ENCODE data around the gene UNC5C. TPM values are rescaled to one million over a fixed set of nuclear protein-coding genes. Genes with fewer than 3 reads are reported as not detected.

UNC5C gene
- total and polyA plus RNA-seq, 4 donors = 0.27 to 1.2 (median 0.78) TPM

- no peak for TF ChIP-seq SP1 (IDR thresholded peaks at IDR 0.05)
- Histone ChIP-seq H3K27ac (ENCODE audit: low read depth in 1 of 2, low read length in 2 of 2) (no peak overlapping the region), H3K4me1 (ENCODE audit: control insufficient read depth in 4 of 4, insufficient read depth in 4 of 4, low read length in 3 of 4) (no peaks in the 10 kb centered on the region), H3K36me3 (ENCODE audit: control insufficient read depth in 4 of 4, insufficient read depth in 3 of 4, low read depth in 1 of 4, low read length in 3 of 4) (no peaks in the 10 kb centered on the region), H3K9me3 (ENCODE audit: control insufficient read depth in 4 of 4, low read length in 3 of 4) (no peaks in the 10 kb centered on the region), H3K27me3 (ENCODE audit: control insufficient read depth in 4 of 4, insufficient read depth in 4 of 4, low read length in 3 of 4) (no peaks in the 10 kb centered on the region), H3K9ac (ENCODE audit: low read depth in 1 of 2, low read length in 2 of 2) (no peak overlapping the region), H3K4me3 (ENCODE audit: low read depth in 1 of 3, low read length in 3 of 3) (no peak overlapping the region)
- WGBS = 68% methylated on average over 1 of the region's 1 CpG
- no peak for DNase-seq (ENCODE audit: low spot score)
Observed at GRCh38 chr4:95243892-95244291, 304.9 kb downstream of the UNC5C start.

- no peak for TF ChIP-seq NR2F2 (IDR thresholded peaks at IDR 0.05)
- TF ChIP-seq RXRA (IDR thresholded peaks at IDR 0.05) = no peak
- no peak for TF ChIP-seq EGR1 (IDR thresholded peaks at IDR 0.05; ENCODE audit: low read depth in 2 of 2)
- TF ChIP-seq HNF4G (IDR thresholded peaks at IDR 0.05) = no peak
- TF ChIP-seq, protein P1, sequence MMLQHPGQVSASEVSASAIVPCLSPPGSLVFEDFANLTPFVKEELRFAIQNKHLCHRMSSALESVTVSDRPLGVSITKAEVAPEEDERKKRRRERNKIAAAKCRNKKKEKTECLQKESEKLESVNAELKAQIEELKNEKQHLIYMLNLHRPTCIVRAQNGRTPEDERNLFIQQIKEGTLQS (IDR thresholded peaks at IDR 0.05) = no peak
- TF ChIP-seq TAF1 (conservative IDR thresholded peaks at IDR 0.05) = no peak
- H3K36me3 ChIP-seq (ENCODE audit: control insufficient read depth in 4 of 4, insufficient read depth in 3 of 4, low read depth in 1 of 4, low read length in 3 of 4) = no peaks in the 10 kb centered on the region
- no peak for DNase-seq (ENCODE audit: low spot score)
- no peaks in the 10 kb centered on the region for H3K4me1 ChIP-seq (ENCODE audit: control insufficient read depth in 4 of 4, insufficient read depth in 4 of 4, low read length in 3 of 4)
- H3K9ac ChIP-seq (ENCODE audit: low read depth in 1 of 2, low read length in 2 of 2) = no peak overlapping the region
- no peak overlapping the region for H3K27ac ChIP-seq (ENCODE audit: low read depth in 1 of 2, low read length in 2 of 2)
- no peaks in the 10 kb centered on the region for H3K9me3 ChIP-seq (ENCODE audit: control insufficient read depth in 4 of 4, low read length in 3 of 4)
- no peak overlapping the region for H3K4me3 ChIP-seq (ENCODE audit: low read depth in 1 of 3, low read length in 3 of 3)
- H3K27me3 ChIP-seq (ENCODE audit: control insufficient read depth in 4 of 4, insufficient read depth in 4 of 4, low read length in 3 of 4) = no peaks in the 10 kb centered on the region
Observed at GRCh38 chr4:95238554-95238953, 310.2 kb downstream of the UNC5C start.

- Histone ChIP-seq H3K4me1 (ENCODE audit: control insufficient read depth in 4 of 4, insufficient read depth in 4 of 4, low read length in 3 of 4) (no peaks in the 10 kb centered on the region), H3K27ac (ENCODE audit: low read depth in 1 of 2, low read length in 2 of 2) (no peak overlapping the region), H3K4me3 (ENCODE audit: low read depth in 1 of 3, low read length in 3 of 3) (no peak overlapping the region), H3K27me3 (ENCODE audit: control insufficient read depth in 4 of 4, insufficient read depth in 4 of 4, low read length in 3 of 4) (no peaks in the 10 kb centered on the region), H3K9me3 (ENCODE audit: control insufficient read depth in 4 of 4, low read length in 3 of 4) (no peaks in the 10 kb centered on the region), H3K9ac (ENCODE audit: low read depth in 1 of 2, low read length in 2 of 2) (no peak overlapping the region), H3K36me3 (ENCODE audit: control insufficient read depth in 4 of 4, insufficient read depth in 3 of 4, low read depth in 1 of 4, low read length in 3 of 4) (no peaks in the 10 kb centered on the region)
- no peak for DNase-seq (ENCODE audit: low spot score)
- TF ChIP-seq, protein P1 (IDR thresholded peaks at IDR 0.05) = no peak
- TF ChIP-seq YY1 (IDR thresholded peaks at IDR 0.05) = no peak
- TF ChIP-seq TAF1 (conservative IDR thresholded peaks at IDR 0.05) = no peak
- no peak for TF ChIP-seq FOXA1 (IDR thresholded peaks at IDR 0.05)
- TF ChIP-seq RXRA (IDR thresholded peaks at IDR 0.05) = no peak
- TF ChIP-seq HNF4A (conservative IDR thresholded peaks at IDR 0.05) = no peak
- no peak for TF ChIP-seq NR2F2 (IDR thresholded peaks at IDR 0.05)
- no peak for TF ChIP-seq ZBTB33 (IDR thresholded peaks at IDR 0.05)
- TF ChIP-seq FOXA2 (IDR thresholded peaks at IDR 0.05) = no peak
- TF ChIP-seq EGR1 (IDR thresholded peaks at IDR 0.05; ENCODE audit: low read depth in 2 of 2) = no peak
- no peak for TF ChIP-seq HNF4G (IDR thresholded peaks at IDR 0.05)
- no peak for TF ChIP-seq MAX (IDR thresholded peaks at IDR 0.05)
- TF ChIP-seq JUND (IDR thresholded peaks at IDR 0.05) = no peak
- no peak for TF ChIP-seq GABPA (IDR thresholded peaks at IDR 0.05 in 1 of 2, conservative IDR thresholded peaks at IDR 0.05 in 1 of 2)
- TF ChIP-seq RAD21 (IDR thresholded peaks at IDR 0.05) = no peak
- TF ChIP-seq, protein P2, sequence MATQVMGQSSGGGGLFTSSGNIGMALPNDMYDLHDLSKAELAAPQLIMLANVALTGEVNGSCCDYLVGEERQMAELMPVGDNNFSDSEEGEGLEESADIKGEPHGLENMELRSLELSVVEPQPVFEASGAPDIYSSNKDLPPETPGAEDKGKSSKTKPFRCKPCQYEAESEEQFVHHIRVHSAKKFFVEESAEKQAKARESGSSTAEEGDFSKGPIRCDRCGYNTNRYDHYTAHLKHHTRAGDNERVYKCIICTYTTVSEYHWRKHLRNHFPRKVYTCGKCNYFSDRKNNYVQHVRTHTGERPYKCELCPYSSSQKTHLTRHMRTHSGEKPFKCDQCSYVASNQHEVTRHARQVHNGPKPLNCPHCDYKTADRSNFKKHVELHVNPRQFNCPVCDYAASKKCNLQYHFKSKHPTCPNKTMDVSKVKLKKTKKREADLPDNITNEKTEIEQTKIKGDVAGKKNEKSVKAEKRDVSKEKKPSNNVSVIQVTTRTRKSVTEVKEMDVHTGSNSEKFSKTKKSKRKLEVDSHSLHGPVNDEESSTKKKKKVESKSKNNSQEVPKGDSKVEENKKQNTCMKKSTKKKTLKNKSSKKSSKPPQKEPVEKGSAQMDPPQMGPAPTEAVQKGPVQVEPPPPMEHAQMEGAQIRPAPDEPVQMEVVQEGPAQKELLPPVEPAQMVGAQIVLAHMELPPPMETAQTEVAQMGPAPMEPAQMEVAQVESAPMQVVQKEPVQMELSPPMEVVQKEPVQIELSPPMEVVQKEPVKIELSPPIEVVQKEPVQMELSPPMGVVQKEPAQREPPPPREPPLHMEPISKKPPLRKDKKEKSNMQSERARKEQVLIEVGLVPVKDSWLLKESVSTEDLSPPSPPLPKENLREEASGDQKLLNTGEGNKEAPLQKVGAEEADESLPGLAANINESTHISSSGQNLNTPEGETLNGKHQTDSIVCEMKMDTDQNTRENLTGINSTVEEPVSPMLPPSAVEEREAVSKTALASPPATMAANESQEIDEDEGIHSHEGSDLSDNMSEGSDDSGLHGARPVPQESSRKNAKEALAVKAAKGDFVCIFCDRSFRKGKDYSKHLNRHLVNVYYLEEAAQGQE (IDR thresholded peaks at IDR 0.05) = no peak
- TF ChIP-seq SP1 (IDR thresholded peaks at IDR 0.05) = no peak
- no peak for TF ChIP-seq CTCF (IDR thresholded peaks at IDR 0.05; ENCODE audit: low read depth, low read length, missing input control)
- 68% methylated on average over 7 of the region's 7 CpGs for WGBS
Observed at GRCh38 chr4:95232358-95233156, 316.2 kb downstream of the UNC5C start.
